ENCODE data around the gene MTMR6.

MTMR6 gene

GRCh38 chr13:25215253-25215575 lies 72.1 kb downstream of the MTMR6 start:
- no peak for DNase-seq

GRCh38 chr13:25214491-25215252 lies 72.6 kb downstream of the MTMR6 start:
- no peak for DNase-seq

GRCh38 chr13:25213715-25214114 lies 73.6 kb downstream of the MTMR6 start:
- no peak for DNase-seq

GRCh38 chr13:25210842-25211569 lies 76.3 kb downstream of the MTMR6 start:
- no peak for DNase-seq

GRCh38 chr13:25207291-25207810 lies 79.9 kb downstream of the MTMR6 start:
- no peak for DNase-seq

GRCh38 chr13:25204863-25205262 lies 82.4 kb downstream of the MTMR6 start:
- DNase-seq = no peak

GRCh38 chr13:25203127-25203740 lies 84.1 kb downstream of the MTMR6 start:
- DNase-seq = no peak

DNA sequence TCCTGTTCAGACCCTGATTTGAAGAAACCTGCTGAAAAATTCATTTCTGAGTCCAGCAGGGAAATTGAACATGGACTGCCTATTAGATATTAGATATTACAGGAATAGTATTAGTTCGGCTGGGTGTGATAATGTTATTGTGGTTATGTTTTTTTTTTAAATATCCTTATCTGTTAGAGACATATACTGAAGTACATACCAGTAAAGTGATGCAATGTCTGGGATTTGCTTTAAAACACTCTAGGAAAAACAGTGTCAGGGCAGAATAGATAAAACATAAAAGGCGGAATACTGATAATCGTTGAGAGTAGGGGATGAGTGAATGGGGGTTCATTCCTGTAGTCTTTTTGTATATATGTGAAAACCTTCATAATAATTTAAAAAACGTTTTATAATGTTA lies 86.5 kb downstream of the MTMR6 start:
- DNase-seq = no peak

- no peak for DNase-seq
Measured at GRCh38 chr13:25198647-25199046, 88.6 kb downstream of the MTMR6 start.

DNA sequence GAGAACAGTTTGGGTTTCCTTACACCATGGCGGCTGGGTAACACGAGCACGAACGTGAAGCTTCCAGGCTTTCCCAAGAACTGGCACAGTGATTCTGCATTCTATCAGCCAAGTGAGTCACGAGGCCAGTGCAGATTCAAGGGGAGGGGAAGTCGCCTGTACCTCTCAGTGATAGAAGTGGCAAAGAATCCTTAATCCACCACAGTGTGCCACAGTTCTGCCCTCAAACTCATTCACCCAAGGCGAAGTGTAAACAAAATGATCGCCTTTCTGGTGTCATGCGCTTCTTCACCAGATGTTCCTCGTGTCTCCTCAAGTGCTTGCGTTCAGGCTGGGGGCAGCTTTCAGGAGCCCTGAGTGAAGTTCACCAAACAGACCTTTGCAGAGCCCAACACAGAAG lies 90.3 kb downstream of the MTMR6 start:
- DNase-seq = no peak

Measured in SW 1271 (cell line).